ENCODE results near the gene RAP1GAP2.

Gene RAP1GAP2

DNA sequence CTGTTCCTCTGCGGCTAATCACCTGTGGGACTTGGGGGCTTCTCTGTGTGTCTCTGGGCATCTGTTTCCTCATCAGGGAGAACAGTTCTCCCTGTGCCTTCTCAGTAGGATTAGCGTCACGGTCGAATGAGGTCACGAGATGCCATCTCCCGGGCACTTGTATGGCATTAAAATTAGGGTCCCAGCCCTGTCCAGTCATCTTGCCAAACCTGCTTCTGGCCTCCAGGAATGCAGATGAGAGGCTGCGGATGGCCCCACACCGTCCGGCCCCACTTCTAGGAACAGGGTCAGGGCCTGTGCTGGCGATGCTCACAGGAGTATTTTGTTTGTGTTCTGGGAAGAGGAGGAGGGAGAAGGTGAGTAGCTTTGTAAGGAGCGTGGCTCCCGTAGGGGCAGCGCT lies 208.7 kb downstream of the RAP1GAP2 start:
- no peak for DNase-seq

DNA sequence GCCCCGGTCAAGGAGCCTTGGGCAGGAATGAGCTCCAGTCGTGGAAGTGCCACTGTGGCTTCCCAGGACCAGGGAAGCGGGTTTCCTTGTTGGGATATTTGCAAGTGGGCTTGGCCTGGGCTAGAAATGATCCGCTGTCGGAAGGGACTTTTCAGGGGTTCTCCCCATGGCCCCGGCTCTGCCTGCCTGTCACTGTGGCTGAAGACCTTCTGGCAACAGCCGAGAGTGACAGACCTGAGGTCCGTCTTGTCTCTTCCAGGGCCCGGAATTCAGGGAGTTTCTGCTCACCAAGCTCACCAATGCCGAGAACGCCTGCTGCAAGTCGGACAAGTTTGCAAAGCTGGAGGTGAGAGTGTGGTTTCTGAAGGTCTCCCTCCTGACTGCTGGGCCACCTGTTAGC lies 209.5 kb downstream of the RAP1GAP2 start:
- no peak for DNase-seq

DNA sequence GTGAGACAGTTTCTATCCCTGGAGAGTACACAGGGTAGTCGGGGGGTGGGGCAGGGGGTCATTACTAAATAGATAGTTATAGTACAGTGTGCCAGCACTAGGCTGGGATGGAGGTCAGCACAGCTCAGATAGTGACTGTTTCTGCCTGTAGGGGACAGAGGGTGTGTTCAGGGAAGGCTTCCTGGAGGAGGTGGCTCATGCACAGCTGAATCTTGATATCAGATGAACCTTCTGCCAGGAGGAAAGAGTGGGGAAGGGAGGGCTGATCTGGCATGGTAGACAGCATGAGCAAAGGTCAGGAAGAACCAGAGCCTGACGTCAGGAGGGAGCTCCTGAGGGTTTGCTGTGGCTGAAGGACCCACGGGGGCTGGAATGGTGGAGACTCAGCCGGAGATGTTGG lies 210.6 kb downstream of the RAP1GAP2 start:
- DNase-seq, result no peak

DNA sequence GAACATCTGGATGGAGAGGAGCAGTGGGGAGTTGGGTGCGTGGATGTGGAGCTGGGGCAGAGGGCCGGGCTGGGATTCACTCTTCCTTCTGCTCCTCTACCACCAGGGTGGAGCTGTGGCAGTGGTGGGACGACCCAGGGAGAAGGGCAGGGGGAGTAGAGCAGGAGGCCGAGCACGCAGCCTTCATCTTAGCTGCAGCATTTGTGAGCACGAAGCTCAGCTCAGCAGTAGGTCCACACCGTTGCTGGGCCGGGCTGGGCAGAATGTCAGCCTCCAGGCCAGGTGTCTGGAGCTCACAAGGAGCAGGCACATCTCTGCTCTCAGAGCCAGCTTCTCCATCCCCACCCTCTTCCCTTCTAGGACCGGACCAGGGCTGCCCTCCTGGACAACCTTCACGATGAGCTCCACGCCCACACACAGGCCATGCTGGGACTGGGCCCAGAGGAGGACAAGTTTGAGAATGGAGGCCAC lies 211.4 kb downstream of the RAP1GAP2 start:
- DNase-seq, result no peak

DNA sequence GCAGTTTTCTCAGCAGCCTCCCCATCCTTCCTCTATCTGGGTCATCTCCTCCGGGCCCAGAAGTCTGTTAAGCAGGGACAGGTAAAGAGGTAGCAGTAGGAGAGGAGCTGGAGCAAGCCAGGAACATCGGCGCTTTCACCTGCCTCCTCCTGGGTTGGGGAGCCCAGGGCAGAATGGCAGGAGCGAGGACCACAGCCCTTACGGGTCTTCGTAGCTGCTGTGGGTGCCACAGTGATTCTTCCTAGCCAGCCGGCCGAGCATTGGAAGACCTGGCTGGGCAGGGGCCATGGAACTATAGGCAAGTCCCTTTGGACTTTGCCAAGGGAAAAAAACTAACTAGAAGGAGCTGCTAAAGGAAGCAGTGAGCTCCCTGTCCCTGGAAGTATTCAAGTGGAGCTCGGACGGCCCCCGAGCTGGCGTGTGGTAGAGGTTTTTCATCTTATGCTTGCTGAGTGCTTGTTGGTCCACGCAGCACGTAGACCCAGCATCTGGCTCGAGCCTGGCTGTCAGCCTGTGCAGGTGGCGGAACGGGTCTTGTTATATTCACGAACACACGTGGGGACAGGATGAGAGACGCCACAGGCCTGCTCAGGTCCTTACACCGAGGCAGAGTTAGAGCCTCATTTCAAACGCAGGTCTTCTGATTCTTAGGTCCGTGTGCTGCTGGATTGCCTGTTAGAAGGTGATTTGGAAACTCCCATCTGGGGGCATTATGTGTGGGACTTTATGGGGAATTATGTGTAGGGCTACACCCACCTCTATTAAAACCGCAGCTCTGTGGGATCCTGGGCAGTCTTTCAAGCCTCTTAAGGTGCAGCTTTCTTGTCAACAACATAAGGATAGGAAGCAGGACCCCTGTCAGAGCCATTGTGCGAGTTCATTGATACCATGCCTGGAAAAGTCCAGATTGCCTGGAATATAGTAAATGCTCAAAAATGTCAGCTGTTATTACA lies 212.4 kb downstream of the RAP1GAP2 start:
- DNase-seq, result no peak

DNA sequence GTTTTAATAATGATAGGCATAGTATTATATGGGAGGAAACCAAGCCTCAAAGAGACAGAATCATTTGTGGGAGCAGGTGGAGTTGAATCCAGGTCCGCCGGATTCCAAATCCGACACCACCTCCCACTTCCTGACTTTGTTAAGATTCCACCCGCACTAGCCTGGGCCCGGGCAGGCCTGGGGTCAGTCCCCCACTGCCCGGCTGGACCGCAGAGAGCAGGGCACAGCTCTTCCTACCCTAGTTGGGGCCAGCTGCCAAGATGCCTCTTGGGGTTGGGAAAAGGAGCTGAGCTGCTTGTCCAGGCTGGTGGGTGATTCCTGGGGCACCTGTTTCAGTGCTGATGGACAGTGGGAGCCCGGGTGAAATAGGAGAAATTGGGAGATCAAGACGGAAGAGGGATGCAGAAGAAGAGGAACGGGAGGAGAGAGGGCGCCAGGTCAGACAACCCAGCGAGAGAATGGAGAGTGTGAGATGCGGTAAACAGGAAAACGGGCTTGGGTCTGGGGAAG lies 213.2 kb downstream of the RAP1GAP2 start:
- no peak for DNase-seq

DNA sequence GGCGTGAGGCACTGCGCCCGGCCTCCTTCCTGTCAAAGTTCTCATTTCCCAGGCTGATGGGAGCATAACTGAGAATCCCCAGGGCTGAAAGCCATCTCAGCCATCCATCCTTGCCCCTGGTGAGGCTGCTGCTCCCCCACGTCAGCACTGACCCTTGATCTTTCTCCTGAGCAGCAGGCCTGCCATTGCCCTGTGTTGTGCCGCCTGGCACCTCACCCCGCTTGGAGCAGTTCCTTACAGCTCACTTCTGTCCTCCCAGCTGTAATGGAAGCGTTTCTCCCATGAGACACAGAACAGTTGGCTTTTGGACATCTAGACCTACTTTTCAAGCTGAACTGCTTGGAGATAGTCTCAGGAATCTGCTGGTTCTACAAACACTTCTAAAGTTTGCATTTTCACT lies 215.7 kb downstream of the RAP1GAP2 start:
- no peak for DNase-seq

DNA sequence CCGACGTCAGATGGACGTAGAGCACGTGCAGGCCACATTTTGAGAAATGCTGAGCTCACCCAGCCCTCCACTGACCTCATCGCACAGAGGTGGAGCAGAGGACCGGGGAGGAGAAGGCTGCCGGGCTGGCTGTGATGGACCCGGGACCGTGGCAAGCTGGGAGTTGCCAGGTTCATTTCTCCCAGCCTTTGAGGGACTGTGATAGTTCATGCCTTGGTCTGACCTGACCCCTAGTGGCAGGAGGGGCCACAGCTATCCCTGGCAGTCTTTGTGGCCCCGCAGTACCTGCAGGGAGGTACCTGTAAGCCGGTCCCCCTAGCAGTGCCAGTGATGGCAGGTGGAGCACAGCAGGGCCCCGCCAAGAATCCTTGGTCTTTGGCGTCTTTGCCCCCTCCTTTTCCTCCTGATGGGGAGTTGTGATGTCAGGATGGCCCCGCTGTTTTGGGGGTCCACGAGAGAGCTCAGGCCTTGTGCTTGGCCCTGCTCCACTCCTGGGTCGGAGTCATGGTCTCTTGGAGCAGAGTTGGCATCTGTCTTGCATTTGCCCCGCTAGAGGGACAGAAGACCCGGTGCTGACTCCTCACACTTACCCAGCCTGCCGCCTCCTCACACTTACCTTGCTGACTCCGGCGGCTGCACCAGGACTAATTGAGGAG lies 216.8 kb downstream of the RAP1GAP2 start:
- DNase-seq, result no peak

DNA sequence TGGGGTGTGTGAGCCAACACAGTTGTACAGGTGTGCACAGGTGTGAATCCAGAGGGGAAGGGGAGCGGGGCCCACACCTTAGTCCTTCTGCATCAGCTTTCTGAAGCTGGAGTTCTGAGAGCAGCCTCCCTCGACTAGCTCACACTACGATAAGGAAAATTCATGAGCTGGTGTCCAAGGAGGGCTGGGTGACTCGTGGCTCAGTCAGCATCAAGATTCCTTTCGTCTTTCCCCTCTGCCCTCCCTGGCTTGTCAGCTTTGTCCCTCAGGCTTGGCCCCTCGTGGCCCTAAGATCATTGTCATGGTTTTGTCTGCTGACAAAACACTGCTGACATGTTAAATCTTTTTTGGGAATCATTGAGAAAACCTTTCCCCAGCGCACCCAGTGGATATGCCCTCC lies 219.7 kb downstream of the RAP1GAP2 start:
- no peak for DNase-seq

DNA sequence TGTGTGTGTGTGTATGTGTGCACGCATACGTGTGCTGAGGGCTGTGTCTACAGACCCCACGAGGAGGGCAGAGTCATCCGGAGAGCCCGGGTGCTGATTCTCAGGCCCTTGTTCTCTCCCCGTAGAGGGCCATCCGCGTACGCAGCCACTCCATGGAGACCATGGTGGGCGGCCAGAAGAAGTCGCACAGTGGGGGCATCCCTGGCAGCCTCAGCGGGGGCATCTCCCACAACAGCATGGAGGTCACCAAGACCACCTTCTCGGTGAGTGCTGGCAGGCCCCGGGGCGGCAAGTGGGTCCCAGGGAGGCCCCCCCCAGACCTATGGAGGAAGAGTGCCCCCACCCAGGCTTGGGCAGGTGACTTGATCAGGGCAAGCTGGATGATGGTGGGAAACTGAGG lies 221.7 kb downstream of the RAP1GAP2 start:
- no peak for DNase-seq

DNA sequence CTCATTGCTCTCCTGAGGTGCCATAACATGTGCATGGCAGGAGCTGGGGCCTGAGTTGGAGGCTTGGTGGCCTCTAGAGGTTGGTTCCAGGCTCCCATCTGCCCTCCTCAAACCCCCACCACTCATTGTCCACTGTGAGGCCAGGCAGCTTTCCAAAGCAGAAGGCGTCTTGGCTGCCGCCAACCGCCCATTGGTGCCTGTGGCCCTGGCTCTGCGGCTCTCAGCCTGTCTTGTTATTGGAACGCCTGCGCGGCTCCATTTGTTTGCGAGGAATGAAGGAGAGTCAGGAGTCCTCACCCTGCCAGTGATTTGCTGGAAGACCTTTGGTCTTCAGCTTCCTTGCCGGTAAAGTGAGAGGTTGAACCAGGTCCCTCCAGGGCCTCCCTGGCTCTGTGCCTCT lies 223.5 kb downstream of the RAP1GAP2 start:
- DNase-seq, result no peak

DNA sequence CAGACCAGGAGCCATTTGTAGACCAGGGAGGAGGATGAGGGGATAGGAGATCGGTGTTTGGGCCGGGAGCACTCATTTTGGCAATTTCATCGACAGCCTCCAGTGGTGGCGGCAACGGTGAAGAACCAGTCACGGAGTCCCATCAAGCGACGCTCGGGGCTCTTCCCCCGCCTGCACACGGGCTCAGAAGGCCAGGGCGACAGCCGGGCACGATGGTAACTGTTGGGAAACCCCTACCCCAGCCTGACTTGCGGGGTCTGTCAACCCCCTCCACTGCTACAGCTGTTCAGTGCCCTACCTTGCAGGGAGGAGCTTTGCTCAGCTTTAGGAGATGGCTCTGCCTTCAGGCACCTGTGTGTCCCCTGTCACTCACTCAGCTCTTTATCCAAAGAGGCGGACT lies 224.1 kb downstream of the RAP1GAP2 start:
- DNase-seq, result no peak

DNA sequence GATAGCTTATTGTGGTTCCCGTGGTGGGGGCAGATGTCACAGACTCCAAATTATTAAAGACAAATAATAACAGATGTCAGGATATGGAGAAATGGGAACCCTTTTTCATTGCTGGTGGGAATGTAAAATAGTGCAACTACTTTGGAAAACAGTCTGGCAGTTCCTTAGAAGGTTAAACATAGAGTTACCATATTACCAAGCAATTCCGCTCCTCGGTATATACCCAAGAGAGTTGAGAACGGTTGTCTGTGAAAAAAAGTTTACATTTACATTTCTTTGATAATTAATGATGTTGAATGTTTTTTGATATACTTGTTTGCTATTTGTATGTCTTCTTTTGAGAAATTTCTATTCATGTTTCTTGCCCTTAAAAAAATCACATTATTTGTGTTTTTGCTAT lies 226.0 kb downstream of the RAP1GAP2 start:
- no peak for DNase-seq

DNA sequence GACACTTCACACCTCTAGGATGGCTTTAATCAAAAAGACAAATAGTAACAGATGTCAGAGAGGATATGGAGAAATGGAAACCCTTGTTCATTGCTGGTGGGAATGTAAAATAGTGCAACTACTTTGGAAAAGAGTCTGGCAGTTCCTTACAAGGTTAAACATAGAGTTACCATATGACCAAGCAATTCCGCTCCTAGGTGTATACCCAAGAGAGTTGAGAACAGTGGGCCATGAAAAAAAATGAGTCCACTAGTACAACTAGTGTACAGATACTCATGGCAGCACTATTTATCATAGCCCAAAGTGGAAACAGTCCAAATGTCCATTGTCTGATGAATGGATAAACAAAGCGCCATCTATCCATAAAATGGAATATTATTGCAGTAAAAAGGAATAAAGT lies 228.1 kb downstream of the RAP1GAP2 start:
- no peak for DNase-seq

DNA sequence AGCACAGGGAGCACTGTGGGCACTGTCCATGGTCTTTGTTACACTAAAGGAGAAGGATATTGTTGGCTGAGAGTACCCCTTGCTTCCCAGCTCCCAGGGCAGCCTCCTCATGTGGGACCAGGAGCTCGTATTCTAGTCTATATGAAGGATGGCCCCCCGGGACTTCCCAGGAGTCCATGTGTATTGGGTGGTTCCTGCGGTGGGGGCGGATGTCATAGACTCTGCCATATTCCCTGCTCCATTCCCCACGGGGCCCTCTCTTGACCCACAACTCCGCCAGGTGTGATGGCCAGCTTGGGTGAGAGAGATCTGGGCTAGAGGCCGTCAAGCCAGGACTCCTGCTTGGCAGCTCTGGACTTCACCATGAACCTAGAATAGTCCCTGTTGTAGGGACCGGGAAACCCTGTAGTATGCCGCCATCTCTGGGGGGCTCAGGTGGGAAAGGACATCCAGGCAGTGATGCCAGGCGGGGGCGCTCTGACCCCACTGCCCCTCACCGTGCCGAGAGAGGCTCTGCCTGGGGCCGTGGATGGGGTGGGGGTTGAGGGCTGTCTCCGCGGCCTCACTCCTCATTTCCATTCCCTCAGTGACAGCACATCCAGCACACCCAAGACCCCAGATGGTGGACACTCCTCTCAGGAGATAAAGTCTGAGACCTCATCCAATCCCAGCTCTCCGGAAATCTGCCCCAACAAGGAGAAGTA lies 229.3 kb downstream of the RAP1GAP2 start:
- DNase-seq, result no peak

DNA sequence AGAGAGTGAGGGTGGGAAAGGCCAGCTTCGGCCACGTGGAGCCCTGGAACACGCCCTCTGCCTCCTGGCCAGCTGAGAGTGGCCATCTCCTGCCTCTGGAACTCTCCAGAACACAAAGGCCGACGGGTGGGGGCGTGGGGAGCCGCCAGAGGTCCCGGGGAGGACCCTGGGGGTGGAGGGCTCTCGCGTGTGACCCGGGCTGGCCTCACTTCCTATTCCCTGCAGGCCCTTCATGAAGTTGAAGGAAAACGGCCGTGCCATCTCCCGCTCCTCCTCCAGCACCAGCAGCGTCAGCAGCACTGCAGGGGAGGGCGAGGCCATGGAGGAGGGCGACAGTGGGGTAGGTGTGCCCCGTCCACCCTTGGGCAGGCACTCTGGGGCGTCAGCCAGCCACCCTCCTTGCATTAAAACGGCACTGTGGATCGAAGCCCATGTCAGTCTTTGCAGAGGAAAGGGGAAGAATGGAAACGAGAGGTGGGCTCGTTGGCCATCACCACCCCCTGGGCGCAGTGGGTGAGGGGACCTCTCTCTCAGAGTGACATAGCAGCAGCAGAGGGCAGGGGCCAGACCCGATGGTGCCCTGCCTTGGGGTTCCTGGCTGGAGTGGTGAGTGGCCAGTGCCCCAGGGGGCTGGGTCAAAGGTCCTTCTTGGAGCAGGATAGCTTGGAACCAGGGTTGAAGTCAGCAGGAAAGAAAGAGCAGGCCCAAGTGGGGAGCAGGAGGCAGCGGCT lies 230.1 kb downstream of the RAP1GAP2 start:
- DNase-seq, result no peak

DNA sequence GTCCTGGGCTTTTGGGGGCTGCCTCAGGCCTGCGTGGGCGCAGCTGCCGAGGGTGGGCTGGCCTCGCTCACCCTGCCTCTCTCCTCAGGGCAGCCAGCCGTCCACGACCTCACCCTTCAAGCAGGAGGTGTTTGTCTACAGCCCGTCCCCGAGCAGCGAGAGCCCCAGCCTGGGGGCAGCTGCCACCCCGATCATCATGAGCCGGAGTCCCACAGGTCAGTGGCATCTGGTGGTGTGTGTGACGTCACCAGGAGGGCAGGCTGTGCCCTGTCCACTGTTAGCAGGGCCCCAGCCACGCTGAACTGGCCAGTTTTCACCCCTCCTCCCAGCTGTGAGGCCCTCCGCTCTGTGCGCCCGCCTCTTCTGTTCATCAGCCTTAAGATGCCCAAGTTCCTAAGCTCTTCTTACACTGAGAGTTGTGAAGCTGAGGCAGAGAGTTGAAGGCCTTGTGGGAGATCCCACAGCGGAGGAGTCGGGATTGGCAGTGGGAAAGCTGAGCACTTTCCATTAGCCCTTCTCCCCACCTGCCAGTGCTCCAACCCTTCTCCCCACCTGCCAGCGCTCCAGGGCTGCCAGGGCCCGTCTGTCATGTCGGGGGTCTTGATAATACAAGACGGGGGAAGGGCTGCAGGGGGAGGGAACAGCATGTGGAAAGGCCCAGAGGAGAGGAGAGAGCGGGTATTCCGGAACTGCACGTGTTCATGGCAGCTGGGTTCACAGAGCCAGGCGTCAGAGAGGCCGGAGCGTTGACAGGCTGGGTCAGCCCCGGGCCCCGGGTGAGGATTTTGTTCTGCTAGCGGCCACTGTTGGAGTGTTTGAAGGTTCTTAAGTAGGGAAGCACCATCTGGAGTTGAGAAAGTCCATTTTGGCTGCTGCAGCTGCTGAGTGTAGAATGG lies 230.9 kb downstream of the RAP1GAP2 start:
- no peak for DNase-seq

DNA sequence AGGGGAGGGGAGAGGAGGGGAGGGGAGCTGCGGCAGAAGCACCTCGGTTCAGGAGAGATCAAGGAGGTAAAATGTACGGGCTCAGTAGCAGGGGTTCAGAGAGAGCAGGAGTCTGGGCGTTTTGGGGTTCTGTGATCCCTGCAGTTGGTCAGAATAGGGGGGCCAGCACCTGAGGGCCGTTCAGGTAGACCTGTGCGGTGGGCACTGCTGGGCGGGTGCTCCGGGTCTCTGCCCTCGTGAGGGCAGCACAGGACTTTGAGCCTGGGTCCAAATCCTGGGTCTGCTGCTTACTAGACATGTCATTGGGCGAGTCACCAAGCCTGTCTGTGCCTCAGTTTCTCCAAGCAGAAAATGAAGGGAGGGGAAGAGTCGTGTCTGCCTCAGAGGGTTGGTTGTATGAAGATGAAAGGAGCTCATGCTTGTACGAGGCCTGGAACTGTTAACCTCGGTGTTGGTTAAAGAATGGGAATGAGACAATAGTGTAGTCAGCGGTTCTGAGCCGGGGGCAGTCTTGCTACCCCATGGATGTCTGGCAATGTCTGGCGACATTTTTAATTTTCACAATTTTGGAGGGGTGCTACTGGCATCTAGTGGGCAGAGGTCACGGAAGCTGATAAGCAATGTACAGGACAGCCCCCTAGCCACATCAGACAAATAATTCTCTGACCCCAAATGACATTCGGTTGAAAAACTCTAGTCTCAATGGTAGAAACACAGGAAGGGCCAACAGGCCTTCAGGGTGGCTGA lies 231.7 kb downstream of the RAP1GAP2 start:
- no peak for DNase-seq

DNA sequence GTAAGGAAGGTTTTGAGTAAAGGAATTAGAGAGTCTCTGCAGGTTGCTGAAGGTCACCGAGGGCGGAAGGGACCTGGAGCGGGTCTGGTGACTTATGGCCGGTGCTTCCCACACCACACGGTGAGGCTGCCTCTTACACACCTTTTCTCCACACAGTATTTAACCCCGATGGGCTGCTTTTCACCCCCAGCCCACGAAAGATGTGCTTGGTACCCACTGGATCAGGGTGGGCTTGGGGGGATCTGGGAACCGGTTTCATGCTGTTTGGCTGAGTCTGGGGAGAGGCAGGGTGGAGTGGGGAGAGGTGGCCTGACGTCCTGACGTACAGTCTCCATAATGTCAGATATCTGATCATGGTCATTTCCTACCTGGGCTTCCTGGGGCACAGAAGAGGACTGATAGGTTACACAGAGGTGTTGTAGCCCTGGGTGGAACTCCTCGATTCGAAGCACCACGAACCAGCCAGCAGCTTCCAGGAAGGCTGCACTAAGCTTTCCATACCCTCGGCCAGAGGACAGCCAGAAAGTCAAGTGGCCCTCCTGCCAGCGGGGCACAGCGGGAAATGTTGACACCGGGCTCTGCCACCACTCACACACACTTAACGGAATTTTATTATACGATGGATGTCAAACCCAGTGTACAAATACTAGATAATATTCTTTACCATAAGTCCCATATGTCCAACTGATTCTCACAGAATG lies 233.1 kb downstream of the RAP1GAP2 start:
- no peak for DNase-seq

DNA sequence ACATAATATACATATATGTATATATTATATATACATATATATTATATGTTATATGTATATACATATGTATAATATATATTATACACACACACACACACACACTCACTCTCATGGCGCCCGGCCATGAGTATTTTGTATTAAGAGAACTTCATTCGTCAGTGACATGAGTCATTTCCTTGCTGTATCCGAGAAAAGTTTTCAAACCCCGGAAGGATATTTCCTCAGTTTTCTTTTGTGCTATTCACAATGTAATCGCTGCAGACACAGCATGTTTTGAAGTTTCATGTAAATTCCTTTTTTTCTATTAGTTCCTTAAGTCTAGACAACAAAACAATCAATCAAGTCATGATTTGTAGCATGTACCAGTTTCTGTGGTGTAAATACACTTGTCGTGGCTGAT lies 233.9 kb downstream of the RAP1GAP2 start:
- no peak for DNase-seq
